MM.1S (cell line): ENCODE measurements around the gene COL5A1.

Experiments used
- EZH2phosphoT487 ChIP-seq: fragments of 300-600 bp; sonication (generic); IDR thresholded peaks from 2 replicates; pipeline ENCODE4 v1.6.1; 2018; ENCODE audit warnings: antibody characterized with exemption, low read length
- TF ChIP-seq, protein P1 (sequence below): fragments of 300-600 bp; sonication (generic); IDR thresholded peaks from 2 replicates; pipeline ENCODE4 v1.5.1; 2016; ENCODE audit warnings: antibody characterized with exemption, low read length, mixed read lengths

DNA sequence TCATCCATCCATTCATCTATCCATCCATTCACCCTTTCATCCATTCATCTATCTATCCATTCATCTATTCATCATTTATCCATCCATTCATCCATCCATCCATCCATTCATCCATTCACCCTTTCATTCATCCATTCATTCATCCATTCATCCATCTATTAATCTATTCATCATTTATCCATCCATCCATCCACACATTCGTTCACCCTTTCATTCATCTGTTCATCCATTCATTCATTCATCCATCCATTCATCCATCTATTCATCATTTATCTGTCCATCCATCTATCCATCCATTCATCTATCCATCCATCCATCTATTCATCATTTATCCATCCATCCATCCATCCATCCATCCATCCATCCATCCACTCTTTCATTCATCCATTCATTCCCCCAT, 205.1 kb downstream of the COL5A1 start:
- no peak for TF ChIP-seq EZH2phosphoT487
- TF ChIP-seq, protein P1, sequence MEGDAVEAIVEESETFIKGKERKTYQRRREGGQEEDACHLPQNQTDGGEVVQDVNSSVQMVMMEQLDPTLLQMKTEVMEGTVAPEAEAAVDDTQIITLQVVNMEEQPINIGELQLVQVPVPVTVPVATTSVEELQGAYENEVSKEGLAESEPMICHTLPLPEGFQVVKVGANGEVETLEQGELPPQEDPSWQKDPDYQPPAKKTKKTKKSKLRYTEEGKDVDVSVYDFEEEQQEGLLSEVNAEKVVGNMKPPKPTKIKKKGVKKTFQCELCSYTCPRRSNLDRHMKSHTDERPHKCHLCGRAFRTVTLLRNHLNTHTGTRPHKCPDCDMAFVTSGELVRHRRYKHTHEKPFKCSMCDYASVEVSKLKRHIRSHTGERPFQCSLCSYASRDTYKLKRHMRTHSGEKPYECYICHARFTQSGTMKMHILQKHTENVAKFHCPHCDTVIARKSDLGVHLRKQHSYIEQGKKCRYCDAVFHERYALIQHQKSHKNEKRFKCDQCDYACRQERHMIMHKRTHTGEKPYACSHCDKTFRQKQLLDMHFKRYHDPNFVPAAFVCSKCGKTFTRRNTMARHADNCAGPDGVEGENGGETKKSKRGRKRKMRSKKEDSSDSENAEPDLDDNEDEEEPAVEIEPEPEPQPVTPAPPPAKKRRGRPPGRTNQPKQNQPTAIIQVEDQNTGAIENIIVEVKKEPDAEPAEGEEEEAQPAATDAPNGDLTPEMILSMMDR: no peak
